ENCODE results near the gene CCDC157.

DNA sequence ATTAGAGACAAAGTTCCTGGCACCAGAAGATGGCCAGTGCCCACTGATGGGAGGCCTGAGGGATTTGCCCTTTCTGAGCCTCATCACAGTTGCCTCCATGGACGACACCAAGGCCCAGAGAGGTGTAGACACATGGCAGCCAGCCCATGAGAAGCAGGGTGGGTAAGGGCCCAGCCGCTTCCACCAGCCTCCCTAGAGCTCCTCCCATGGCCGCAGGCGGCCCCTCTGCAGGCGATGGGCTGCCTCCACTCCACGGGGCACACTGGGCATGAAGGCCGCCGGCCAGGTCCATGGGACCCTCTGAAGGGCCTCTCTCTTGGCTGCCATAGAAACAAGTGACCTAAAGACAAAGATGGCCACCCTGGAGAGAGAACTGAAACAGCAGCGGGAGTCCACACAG, 14.5 kb downstream of the CCDC157 start:
- TF ChIP-seq, protein P1, sequence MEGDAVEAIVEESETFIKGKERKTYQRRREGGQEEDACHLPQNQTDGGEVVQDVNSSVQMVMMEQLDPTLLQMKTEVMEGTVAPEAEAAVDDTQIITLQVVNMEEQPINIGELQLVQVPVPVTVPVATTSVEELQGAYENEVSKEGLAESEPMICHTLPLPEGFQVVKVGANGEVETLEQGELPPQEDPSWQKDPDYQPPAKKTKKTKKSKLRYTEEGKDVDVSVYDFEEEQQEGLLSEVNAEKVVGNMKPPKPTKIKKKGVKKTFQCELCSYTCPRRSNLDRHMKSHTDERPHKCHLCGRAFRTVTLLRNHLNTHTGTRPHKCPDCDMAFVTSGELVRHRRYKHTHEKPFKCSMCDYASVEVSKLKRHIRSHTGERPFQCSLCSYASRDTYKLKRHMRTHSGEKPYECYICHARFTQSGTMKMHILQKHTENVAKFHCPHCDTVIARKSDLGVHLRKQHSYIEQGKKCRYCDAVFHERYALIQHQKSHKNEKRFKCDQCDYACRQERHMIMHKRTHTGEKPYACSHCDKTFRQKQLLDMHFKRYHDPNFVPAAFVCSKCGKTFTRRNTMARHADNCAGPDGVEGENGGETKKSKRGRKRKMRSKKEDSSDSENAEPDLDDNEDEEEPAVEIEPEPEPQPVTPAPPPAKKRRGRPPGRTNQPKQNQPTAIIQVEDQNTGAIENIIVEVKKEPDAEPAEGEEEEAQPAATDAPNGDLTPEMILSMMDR (IDR thresholded peaks at IDR 0.05): no peak
- TF ChIP-seq POLR2A (IDR thresholded peaks at IDR 0.05): no peak
- TF ChIP-seq POLR2AphosphoS5 (IDR thresholded peaks at IDR 0.05): no peak

Measured in gastroesophageal sphincter (tissue), 3 donors.